Measurements from ENCODE around the gene IFI44.

Gene IFI44

GRCh38 chr1:78712467-78713051, 62.9 kb downstream of the IFI44 start:
- no peak for DNase-seq

GRCh38 chr1:78713297-78713696, 63.7 kb downstream of the IFI44 start:
- no peak for DNase-seq
